HG03280 (cell line): ENCODE measurements around the gene KIAA0930.

Experiments
- ATAC-seq: cut with Tn5 transposase; IDR thresholded peaks from one replicate; pipeline ENCODE4 v1.9.1; 2021; ENCODE audit warnings: mild to moderate bottlenecking, moderate library complexity; ENCODE audit not compliant: unreplicated experiment

KIAA0930 gene

GRCh38 chr22:45185718-45186514 lies 54.8 kb downstream of the KIAA0930 start:
- ATAC-seq = no peak

- no peak for ATAC-seq
Measured at GRCh38 chr22:45183974-45184373, 56.7 kb downstream of the KIAA0930 start.

DNA sequence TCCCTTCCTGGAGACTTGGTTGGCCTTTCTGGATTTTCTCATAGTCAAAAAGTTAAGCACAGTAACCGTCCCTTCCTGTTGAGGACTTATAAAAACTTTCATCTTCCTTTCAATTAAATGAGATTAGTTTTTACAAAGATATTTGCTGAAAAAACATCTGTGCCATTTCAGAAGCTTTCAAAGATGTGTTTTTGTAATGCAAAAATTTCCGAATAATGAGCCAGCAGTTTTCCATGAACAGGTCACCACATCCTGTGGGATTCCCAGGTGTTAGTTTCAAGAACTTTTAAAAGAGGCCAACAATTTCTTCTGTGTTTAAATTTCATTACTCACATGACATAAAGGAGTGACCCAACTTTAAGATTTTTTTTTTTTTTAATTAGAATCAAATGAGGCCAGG lies 58.9 kb downstream of the KIAA0930 start:
- ATAC-seq = no peak

DNA sequence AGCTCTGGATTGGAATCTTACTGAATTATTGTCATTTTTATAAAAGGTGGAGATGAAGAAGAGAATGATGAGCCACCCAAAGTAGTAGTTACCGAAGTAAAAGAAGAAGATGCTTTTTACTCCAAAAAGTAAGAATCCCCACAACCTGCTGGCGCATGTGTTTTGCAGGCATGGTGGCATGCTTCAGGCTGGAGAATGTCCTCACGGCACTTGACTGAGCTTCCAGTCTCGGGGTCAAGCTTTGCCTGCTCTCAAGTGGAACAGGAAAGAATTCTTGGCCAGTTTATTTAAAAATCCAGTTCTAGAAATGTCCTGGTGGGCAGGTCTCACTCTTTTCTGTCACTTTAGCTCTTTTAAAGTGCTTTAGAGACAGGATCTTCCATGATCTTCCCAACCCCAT lies 59.5 kb downstream of the KIAA0930 start:
- ATAC-seq = no peak

- ATAC-seq = no peak
Measured at GRCh38 chr22:45180146-45180679, 60.5 kb downstream of the KIAA0930 start.

DNA sequence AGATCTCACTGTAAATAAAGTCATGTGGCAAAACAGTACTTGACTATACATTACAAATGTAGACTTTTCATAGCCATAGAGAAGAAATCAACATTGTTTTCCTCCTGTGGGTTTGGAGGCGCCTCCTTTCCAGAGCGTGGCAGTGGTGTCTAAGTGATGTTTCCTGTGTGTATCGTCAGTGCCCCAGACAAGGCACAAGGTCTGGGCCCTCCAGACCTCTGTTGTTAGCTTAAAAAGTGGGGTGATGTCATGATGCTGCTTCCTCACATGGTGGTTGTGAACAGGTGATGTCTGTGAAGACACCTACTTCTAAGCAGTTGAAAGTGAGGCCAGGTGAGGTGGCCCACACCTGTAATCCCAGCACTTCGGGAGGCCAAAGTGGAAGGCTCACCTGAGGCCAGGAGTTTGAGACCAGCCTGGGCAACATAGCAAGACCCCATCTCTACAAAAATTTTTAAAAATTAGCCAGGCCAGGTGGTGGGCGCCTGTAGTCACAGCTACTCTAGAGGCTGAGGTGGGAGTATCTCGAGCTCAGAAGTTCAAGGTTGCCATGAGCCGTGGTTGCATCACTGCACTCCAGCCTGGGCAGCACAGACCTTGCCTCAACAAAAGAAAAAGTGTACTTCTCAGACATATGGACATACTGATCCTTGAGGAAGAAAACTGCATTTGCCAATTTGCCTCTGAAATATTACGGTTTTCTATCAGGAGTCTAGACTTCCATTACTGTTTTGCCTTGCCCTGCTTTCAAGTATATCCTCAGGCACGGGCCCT lies 61.2 kb downstream of the KIAA0930 start:
- no peak for ATAC-seq

GRCh38 chr22:45172881-45173585 lies 67.7 kb downstream of the KIAA0930 start:
- no peak for ATAC-seq

- ATAC-seq = no peak
Measured at GRCh38 chr22:45171830-45172229, 68.9 kb downstream of the KIAA0930 start.

- no peak for ATAC-seq
Measured at GRCh38 chr22:45169591-45170466, 70.9 kb downstream of the KIAA0930 start.

GRCh38 chr22:45166932-45167331 lies 73.8 kb downstream of the KIAA0930 start:
- no peak for ATAC-seq

- ATAC-seq = peak; percentile 26
Measured at GRCh38 chr22:45164270-45165088, 76.2 kb downstream of the KIAA0930 start.

DNA sequence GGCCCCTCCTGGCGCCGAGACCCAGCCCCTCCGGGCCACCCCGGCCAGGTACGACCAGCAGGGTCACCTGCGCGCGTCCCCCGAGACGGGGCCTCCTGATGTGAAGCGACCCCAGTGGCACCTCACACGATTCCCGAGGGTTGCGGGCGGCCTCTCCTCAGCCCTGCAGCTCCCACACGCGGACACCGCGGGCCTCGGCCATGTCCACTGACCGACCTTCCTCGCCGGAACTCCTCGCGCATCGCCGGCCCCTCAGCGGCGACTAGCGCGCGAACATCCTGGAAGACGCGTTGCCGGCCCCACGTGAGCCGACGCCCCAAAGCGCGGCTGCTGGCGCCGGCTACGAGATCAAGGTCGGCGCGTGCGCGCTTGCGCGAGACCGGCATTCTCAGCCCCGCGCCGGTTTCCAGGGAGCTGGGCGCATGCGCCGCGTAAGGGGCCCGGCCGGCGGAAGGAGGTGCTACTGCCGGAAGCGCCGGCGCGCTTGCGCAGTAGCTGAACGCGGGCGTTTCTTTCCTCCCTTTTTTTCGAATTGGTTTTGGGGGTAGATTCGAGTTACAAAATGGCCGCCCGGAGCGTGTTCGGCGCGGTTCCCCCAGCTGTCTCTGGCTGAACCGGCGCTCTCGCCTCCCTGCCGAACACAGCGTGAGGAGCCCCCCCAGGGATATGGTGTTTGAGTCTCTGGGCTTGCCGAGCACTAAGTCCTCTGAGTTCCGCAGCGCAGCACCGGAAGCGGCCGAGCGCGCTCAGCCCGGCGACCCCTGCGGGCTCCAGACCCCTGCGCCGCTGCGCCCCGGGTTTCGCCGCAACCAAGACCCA lies 77.0 kb downstream of the KIAA0930 start, which contains the start of gene NUP50:
NUP50 (plus strand) TSS at position 475 of the 819 bp plus-strand sequence. CDS start 4,253 bp downstream, outside the sequence.
- ATAC-seq = peak; percentile 84

DNA sequence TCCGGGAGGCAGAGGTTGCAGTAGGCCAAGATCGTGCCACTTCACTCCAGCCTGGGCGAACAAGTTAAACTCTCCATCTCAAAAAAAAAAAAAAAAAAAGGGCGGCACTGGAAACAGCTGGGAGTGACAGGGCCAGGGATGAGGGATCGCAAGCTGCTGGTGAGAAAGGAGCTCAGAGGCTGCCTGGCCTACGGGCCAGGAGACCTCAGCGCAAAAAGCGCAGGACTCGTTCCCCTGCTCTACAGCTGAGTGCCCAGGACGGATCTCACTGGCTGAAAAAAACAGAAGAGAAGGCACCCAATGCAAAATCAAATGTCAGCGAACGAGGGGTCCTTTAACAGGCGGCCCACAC lies 77.6 kb downstream of the KIAA0930 start:
- ATAC-seq = peak; percentile 3

DNA sequence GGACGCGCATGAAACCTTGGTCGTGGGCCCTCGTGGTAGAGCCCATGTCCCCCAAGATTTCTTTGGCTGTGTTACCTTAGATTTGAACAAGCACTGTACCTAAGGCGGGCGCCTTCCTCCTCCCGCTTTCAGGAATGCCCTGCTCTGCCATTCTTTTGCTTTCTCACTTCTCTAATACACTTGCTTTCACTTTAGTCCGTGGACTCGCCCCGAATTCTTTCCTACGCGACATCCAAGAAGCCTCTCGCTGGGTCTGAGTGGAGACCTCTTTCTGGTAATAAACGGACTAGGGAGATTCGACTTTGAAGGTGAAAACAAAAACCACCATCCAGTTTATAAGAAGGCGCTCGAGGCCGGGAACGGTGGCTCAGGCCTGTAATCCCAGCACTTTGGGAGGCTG lies 78.2 kb downstream of the KIAA0930 start:
- no peak for ATAC-seq

- ATAC-seq = no peak
Measured at GRCh38 chr22:45159652-45160462, 80.8 kb downstream of the KIAA0930 start.

GRCh38 chr22:45157907-45158306 lies 82.8 kb downstream of the KIAA0930 start:
- no peak for ATAC-seq

DNA sequence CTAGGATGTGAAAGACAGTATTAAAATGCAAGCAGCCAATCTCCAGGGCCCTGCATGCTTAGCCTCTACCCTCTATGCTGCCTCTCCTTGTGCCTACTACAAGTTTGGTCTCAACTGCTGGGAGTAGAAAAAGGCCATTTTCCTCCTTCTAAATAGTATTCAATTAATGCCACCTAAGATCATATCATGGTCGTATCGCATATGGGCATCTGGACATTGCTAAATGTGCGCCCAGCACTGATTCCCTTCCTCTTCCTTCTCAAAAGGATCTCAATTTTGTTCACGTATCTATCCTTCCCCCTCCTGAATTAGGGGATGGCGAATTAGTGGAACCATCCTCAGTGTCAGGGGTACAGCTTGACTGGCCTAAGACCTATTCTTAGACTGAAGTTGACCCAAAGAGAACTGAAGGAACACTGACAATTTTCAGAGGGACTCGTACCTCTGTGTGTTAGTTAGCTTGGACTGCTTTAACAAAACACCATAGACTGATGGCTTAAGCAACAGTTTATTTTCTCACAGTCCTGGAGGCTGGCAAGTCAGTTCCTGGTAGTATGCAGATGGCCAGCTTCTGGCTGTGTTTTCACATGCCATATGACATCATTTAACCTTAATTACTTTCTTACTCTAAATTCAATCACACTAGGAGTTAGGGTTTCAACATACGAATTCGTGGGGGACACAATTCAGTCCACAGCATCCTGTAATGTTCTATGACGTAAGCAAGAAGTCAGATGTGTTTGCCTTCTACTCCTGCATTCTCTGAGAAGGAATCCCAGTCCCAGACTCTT lies 85.4 kb downstream of the KIAA0930 start:
- ATAC-seq = no peak
